ENCODE results near the gene FBLN1.
"Not testable (repeated sequence)": the region's sequence is repeated elsewhere in the genome, so short reads cannot be mapped to it uniquely, and the experiment has no call there.

Gene FBLN1

DNA sequence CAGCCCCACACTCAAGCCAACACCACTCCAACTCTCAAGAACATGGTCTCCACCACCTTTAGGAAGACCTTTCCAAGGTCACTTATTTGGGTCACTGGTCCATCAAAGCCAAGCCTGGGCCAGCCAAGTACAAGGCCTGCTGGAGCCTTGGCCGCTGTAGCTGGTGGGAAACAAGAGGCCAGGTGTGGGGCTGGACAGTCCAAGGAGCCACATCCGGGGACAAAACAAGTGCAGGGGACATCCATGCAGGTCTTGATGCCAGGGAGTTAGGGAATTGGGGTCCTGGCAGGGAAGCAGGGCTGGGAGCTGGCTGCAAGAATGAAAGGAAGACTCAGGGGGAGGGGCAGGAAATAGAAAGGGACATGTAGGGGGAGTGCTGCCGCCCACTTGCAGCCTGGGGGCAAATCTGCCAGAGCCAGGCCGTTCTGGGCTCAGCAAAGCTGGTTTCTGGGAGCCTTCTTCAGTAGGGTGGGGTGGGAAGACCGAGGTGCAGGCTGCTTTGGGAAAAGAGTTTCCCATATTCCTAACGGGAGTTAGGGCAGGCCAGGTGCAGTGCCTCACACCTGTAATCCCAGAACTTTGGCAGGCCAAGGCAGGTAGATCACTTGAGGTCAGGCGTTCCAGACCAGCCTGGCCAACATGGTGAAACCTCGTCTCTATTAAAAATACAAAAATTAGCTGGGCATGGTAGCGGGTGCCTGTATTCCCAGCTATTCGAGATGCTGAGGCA lies 99.5 kb downstream of the FBLN1 start:
- no peak overlapping the region for H3K4me3 ChIP-seq (ENCODE audit: low read depth, low read length)
- TF ChIP-seq, protein P1, sequence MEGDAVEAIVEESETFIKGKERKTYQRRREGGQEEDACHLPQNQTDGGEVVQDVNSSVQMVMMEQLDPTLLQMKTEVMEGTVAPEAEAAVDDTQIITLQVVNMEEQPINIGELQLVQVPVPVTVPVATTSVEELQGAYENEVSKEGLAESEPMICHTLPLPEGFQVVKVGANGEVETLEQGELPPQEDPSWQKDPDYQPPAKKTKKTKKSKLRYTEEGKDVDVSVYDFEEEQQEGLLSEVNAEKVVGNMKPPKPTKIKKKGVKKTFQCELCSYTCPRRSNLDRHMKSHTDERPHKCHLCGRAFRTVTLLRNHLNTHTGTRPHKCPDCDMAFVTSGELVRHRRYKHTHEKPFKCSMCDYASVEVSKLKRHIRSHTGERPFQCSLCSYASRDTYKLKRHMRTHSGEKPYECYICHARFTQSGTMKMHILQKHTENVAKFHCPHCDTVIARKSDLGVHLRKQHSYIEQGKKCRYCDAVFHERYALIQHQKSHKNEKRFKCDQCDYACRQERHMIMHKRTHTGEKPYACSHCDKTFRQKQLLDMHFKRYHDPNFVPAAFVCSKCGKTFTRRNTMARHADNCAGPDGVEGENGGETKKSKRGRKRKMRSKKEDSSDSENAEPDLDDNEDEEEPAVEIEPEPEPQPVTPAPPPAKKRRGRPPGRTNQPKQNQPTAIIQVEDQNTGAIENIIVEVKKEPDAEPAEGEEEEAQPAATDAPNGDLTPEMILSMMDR (IDR thresholded peaks at IDR 0.05; ENCODE audit: borderline replicate concordance, insufficient read depth, low read depth, low read length): no peak

DNA sequence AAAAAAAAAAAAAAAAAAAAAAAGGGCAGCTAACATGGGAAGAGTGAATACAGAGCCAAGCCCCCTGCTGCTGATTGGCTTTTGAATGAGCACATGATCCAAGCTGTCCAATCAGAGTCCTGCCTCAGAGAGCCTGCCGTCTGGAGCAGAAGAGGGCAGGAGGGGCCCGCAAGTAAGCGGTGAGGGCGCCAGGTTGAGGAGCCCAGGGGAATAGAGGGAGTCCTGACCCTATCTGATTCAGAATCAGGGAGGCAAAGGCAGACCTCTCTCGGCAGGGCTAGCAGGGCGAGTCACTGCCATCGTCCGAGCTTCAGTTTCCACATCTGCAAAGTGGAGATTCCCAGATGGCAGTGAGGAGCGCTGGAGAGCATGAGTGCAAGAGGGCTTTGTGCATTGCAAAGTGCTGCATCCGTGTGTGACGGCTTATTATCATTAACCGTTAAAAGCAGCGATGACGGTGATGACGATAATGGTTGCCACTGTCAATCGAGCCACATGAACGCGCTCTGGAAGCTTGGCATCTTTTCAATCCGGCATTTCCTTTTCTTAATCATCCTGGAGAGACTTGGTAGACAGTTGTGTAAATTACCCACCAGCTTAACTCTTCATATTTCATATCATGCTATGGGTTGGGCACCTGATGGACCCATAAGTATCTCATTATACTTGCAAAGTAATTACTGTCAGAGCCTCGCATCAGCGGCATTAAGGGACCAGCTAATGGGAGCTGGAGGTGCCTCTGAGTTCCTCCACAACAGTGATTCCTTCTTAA lies 100.3 kb downstream of the FBLN1 start:
- TF ChIP-seq, protein P1 (IDR thresholded peaks at IDR 0.05; ENCODE audit: borderline replicate concordance, insufficient read depth, low read depth, low read length): no peak
- no peak overlapping the region for H3K4me3 ChIP-seq (ENCODE audit: low read depth, low read length)

DNA sequence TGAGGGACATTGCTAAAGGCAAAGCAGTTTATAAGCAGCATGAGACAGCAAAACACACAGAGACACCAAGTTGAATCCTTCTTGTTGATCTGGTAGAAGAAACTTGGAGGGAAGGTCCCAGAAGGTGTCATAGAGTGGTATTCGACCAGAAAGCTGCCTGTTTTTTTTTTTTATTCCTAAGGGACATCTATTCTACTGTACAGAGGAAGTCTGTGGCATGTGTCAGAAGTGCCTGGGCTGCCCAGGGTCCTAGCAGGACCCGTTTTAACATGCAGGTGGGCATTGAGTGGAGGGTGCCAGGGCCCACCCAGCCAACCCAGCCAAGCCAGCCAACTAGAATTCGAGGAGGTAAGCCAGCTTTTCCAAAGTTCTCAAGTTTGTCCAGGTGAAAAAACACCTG lies 100.9 kb downstream of the FBLN1 start:
- TF ChIP-seq, protein P1 (IDR thresholded peaks at IDR 0.05; ENCODE audit: borderline replicate concordance, insufficient read depth, low read depth, low read length): no peak
- H3K4me3 ChIP-seq (ENCODE audit: low read depth, low read length): no peak overlapping the region

DNA sequence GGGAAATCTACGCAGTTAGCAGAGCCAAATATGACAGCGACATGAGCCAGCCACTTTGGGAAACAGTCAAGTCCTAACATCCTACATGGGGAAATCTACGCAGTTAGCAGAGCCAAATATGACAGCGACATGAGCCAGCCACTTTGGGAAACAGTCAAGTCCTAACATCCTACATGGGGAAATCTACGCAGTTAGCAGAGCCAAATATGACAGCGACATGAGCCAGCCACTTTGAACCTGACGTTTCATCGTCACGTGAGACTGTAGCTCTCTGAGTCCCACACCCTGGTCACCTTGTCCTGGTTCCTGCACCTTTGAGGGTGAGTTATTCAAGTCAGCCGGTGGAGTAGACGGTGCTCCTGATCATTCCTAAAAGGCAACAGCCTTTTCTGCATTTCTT lies 105.4 kb downstream of the FBLN1 start:
- not testable (repeated sequence) for H3K4me3 ChIP-seq (ENCODE audit: low read depth, low read length)

DNA sequence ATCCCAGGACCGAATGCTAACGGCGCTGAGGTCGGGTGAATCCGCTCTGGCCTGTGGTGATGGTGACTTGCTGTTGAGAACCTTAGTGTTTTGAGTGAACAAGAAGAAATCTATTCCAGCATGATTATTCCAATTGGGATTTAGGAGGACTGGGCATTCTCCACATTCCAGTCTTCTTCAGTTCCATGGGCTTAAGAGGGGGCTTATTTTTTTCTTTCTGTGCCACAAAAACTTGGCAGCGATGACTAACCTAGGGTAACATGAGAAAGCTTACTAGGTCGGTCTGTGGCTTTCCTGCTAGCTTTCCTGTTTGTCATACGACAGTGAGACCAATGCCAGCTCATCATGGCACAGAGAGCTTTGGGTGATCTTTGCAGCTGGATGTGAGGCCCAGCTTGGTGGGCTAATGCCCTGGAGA lies 106.1 kb downstream of the FBLN1 start:
- no peak overlapping the region for H3K4me3 ChIP-seq (ENCODE audit: low read depth, low read length)
- TF ChIP-seq, protein P1 (IDR thresholded peaks at IDR 0.05; ENCODE audit: borderline replicate concordance, insufficient read depth, low read depth, low read length): no peak

DNA sequence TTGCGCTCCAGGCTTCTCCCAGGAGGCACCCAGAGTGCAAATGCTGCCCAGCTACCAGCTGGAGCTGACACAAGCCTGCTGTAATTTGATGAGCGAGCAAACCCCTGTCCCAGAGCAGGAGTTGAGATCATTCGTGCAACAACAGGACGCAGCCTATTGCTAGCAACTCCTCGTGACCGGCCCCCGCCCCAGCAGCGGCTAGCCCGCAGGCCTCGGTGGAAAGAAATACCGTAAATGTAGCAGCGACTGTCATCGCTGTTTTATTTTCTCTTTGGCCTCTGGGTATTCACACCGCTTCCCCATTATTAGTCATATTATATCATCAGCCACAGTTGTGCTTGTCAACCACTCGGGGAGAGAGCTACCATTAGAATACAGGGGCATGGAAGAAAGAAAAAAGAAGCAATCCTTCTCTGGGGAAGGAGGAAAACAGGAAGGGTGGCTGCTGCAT lies 109.8 kb downstream of the FBLN1 start:
- H3K4me3 ChIP-seq (ENCODE audit: low read depth, low read length): no peak overlapping the region
- TF ChIP-seq, protein P1 (IDR thresholded peaks at IDR 0.05; ENCODE audit: borderline replicate concordance, insufficient read depth, low read depth, low read length): no peak

DNA sequence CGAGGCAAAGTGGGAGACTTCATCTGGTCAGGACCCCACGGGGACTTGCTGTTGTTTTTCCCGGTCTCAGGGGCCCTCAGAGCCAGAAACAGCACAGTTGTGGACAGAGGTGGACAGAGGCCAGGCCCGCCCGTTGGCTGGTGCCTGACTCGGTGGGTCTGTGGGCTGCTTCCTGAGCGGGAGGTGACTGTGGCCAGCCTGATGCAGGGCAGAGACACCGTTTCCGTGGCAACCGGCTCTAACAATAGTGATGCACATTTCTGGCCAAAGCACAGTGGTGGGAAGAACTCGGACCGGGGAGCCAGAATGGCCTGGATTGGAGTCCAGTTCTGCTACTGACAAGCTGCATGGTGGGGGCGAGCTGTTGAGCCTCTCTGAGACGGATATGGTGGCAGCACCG lies 110.3 kb downstream of the FBLN1 start:
- TF ChIP-seq, protein P1 (IDR thresholded peaks at IDR 0.05; ENCODE audit: borderline replicate concordance, insufficient read depth, low read depth, low read length): no peak
- no peak overlapping the region for H3K4me3 ChIP-seq (ENCODE audit: low read depth, low read length)

Data from GM12875 (cell line).